RWPE1 (cell line): ENCODE results near the gene ANK2.

ENCODE experiments used
- CTCF ChIA-PET: fragments of 350-600 bp; sonication (Branson Sonifier 250); formaldehyde crosslinking; extraction: SDS; loops from one replicate; lab custom pipeline; 2021; lab: Yijun Ruan, JAX
- POLR2A ChIA-PET: fragments of 400-600 bp; formaldehyde crosslinking; extraction: SDS; loops from one replicate; lab custom pipeline; 2020; ENCODE audit warnings: antibody characterized with exemption; ENCODE audit not compliant: low non-redundant PET; lab: Yijun Ruan, JAX
- DNase-seq: peaks from one replicate; pipeline ENCODE4 v3.0.0; 2012; ENCODE audit warnings: low spot score
- H3K27ac ChIP-seq: fragments of 450-650 bp; 2 replicates; pipeline ENCODE4 v1.5.1; 2017
- TF ChIP-seq, protein P1 (sequence below): fragments of 450-650 bp; conservative IDR thresholded peaks from 2 replicates; pipeline ENCODE4 v1.5.1; 2017; ENCODE audit warnings: low read depth, mild to moderate bottlenecking

ANK2 gene

DNA sequence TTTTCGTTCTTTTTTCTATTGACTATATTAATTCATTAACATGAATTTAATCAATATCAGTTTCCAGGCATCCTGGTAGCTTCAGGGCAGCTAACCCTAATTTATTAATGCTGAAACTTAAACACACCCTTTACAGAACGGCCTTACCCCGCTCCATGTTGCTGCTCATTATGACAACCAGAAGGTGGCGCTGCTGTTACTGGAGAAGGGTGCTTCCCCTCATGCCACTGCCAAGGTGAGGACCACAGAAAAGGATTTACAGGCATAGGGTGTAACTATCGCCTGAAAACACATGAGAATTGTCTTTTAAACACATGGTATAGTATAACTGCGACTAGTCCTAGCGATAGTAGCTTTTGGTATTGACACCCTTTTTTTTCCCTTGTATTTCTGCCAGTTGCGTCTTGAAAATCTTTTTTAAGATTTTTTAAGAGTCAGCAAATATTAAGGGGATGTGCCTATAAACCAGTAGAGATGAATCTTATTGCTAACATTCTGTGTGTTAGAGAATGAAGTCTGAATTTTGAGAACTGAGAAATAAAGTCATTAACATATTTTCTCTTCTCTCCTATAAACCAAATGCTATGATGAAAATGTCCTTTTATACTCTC, 229.0 kb downstream of the ANK2 start:
- peak; percentile 74 for DNase-seq

DNA sequence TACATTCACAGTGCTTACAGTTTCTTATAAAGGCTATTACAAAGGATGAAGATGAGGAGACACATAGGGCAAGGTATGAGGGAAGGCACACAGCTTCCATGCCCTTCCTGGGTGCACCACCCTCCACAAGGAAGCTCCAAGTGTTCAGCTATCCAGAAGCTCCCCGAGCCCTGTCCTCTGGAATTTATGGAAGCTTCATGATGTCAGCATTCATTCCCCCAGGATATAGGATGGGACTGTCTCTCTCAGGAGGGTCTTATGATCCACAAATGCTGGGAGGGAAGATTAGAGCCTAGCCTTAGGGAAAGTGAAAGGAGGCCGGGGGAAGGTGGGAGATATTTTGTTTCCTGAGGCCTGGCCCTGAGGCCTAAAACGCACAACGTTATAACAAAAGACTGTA, 236.0 kb downstream of the ANK2 start:
- H3K27ac ChIP-seq: no peak overlapping the region
- TF ChIP-seq, protein P1, sequence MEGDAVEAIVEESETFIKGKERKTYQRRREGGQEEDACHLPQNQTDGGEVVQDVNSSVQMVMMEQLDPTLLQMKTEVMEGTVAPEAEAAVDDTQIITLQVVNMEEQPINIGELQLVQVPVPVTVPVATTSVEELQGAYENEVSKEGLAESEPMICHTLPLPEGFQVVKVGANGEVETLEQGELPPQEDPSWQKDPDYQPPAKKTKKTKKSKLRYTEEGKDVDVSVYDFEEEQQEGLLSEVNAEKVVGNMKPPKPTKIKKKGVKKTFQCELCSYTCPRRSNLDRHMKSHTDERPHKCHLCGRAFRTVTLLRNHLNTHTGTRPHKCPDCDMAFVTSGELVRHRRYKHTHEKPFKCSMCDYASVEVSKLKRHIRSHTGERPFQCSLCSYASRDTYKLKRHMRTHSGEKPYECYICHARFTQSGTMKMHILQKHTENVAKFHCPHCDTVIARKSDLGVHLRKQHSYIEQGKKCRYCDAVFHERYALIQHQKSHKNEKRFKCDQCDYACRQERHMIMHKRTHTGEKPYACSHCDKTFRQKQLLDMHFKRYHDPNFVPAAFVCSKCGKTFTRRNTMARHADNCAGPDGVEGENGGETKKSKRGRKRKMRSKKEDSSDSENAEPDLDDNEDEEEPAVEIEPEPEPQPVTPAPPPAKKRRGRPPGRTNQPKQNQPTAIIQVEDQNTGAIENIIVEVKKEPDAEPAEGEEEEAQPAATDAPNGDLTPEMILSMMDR: no peak
- no peak for DNase-seq
- CTCF ChIA-PET: interaction anchor here (0.5 kb wide), 1 partner anchor 856 kb away, joined by 3 read pairs; no protein-coding TSS in a partner anchor
- POLR2A ChIA-PET: no interaction called here

More for the DNA sequence above, 229.0 kb downstream of the ANK2 start:
- H3K27ac ChIP-seq: no peak overlapping the region
- CTCF ChIA-PET: interaction anchor here (0.6 to 1.4 kb wide), 4 partner anchors 11 to 718 kb away, joined by 3 read pairs; no protein-coding TSS in a partner anchor
- POLR2A ChIA-PET: no interaction called here
- TF ChIP-seq, protein P1: peak; percentile 84

DNA sequence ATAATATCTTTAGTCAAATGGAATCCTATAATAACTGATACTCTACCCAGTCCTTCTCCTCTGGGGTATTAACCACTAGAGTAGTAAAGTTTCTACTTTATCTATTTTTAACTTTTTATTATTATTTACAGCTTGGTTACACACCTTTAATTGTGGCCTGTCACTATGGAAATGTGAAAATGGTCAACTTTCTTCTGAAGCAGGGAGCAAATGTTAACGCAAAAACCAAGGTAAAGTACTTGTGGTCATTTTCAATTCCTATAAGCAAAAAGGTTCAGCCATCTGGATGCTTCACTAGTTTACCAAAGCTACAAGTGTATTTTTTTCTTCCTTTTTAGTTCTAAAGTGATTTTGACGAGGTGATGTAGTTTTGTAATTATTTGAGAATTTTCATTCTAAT, 238.8 kb downstream of the ANK2 start:
- ChIA-PET CTCF (no interaction called here), POLR2A (no interaction called here)
- DNase-seq: no peak
- no peak overlapping the region for H3K27ac ChIP-seq
- TF ChIP-seq, protein P1: no peak

DNA sequence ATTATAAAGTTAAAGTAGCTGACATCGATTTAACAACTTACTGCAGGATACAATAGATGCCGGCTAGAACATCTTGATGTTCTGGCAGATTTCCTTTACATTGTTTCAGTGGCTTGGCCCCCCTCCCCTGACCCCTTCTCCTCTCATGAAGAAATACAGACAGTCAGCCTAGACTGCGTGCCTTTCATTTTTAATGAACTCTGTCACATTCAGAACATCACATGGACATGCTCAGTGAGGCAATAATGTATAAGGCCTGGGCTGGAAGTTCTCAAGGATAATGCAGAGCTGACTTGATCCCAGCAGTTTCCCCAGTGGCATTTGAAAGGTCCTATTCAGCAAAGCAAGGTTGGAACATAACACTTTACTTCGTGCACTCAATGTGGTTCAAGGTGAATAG, 239.2 kb downstream of the ANK2 start:
- ChIA-PET CTCF (no interaction called here), POLR2A (no interaction called here)
- no peak for DNase-seq
- TF ChIP-seq, protein P1: no peak
- no peak overlapping the region for H3K27ac ChIP-seq

DNA sequence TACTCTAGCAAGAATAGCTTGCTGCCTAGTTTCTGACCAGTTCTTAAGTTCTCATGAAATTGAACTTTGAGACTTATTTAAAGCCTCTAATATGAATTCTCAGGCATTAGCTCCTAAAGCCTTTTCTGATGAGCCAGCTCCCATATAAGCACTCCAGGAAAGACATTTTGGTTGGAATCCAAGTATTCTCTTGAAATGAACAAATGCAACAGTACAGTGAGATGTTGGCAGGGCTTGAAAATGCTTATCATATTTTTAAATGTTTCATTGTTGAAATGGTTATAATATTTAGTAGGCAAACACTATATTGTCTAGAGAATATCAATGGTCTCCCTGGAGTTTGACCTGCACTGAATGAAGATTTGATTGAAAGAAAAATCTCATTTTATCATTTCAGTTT, 240.3 kb downstream of the ANK2 start:
- TF ChIP-seq, protein P1: no peak
- POLR2A ChIA-PET: no interaction called here
- CTCF ChIA-PET: interaction anchor here (1.3 kb wide), 1 partner anchor 11 kb away, joined by 3 read pairs; no protein-coding TSS in a partner anchor
- H3K27ac ChIP-seq: no peak overlapping the region
- no peak for DNase-seq

DNA sequence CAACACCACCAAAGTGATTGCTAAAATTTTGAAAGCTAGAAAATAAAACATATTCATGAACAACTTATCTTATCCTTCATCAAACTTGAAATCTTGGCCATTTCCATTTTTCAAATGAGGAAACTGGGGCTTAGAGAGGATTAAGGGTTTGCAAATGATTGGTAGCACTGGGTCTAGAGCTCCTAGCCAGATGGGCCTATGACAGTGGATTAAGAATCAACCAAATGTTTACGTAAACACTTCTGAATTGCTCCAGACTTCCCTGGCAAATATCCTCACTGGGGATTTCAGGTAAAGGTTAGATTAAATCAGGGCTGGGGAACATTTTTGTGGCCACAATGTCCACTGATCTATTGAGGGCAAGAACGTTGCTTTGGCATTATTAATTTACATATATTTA, 241.2 kb downstream of the ANK2 start:
- H3K27ac ChIP-seq: no peak overlapping the region
- TF ChIP-seq, protein P1: no peak
- no peak for DNase-seq
- ChIA-PET CTCF (interaction anchor here (0.7 to 1.3 kb wide), 2 partner anchors 12 to 29 kb away, joined by 3 read pairs; no protein-coding TSS in a partner anchor), POLR2A (no interaction called here)
